Measurements from ENCODE around the gene GPS1. TPM values are rescaled to one million over a fixed set of nuclear protein-coding genes. Genes with fewer than 3 reads are reported as not detected.

Gene GPS1
- total and polyA plus RNA-seq, 9 of the 15 experiments (the other 6 are each of a cell fraction or from before 2014, with no cell fraction given): 3.1 to 167 (median 69.9) TPM

- no peak for TF ChIP-seq LCOR (CRISPR knock-in tag; IDR thresholded peaks at IDR 0.05)
- TF ChIP-seq BACH1 (tag; IDR thresholded peaks at IDR 0.05): no peak
- 0 out of 2 replicates have a peak, but pooled peaks have one; percentile 49 for TF ChIP-seq ZNF124 (CRISPR knock-in tag; IDR thresholded peaks at IDR 0.05)
- TF ChIP-seq, protein P1, sequence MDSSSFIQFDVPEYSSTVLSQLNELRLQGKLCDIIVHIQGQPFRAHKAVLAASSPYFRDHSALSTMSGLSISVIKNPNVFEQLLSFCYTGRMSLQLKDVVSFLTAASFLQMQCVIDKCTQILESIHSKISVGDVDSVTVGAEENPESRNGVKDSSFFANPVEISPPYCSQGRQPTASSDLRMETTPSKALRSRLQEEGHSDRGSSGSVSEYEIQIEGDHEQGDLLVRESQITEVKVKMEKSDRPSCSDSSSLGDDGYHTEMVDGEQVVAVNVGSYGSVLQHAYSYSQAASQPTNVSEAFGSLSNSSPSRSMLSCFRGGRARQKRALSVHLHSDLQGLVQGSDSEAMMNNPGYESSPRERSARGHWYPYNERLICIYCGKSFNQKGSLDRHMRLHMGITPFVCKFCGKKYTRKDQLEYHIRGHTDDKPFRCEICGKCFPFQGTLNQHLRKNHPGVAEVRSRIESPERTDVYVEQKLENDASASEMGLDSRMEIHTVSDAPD (CRISPR knock-in tag; IDR thresholded peaks at IDR 0.05): no peak
- no peak for TF ChIP-seq NUFIP1 (IDR thresholded peaks at IDR 0.05; ENCODE audit: partially characterized antibody)
- TF ChIP-seq OTX1 (CRISPR knock-in tag; IDR thresholded peaks at IDR 0.05): no peak
- no peak for TF ChIP-seq HNRNPLL (IDR thresholded peaks at IDR 0.05; ENCODE audit: low read depth, low read length, poor library complexity, severe bottlenecking)
- TF ChIP-seq TEAD1 (CRISPR knock-in tag; IDR thresholded peaks at IDR 0.05): peak in 1 of 2 experiments; percentile 9; a peak in 1 of 4 replicates
- peak; percentile 56; the same call in 1 of the 2 replicates for TF ChIP-seq ZNF740 (CRISPR knock-in tag; IDR thresholded peaks at IDR 0.05)
- no peak for TF ChIP-seq ZNF740 (tag; IDR thresholded peaks at IDR 0.05)
- no peak for TF ChIP-seq TCF15 (CRISPR knock-in tag; IDR thresholded peaks at IDR 0.05)
- no peak for TF ChIP-seq ETV6 (IDR thresholded peaks at IDR 0.05; ENCODE audit: borderline replicate concordance in 1 of 2, low read depth in 2 of 2, low read length in 1 of 2)
- TF ChIP-seq ETV6 (CRISPR knock-in tag; IDR thresholded peaks at IDR 0.05; ENCODE audit: borderline replicate concordance): 0 out of 2 replicates have a peak, but pooled peaks have one; percentile 52
- no peak for TF ChIP-seq NFATC3 (IDR thresholded peaks at IDR 0.05)
- TF ChIP-seq YY1 (IDR thresholded peaks at IDR 0.05; ENCODE audit: borderline replicate concordance in 1 of 3, control insufficient read depth in 1 of 3, extremely low read depth in 1 of 3, insufficient read depth in 3 of 3, insufficient read length in 1 of 3, insufficient replicate concordance in 2 of 3, low read depth in 1 of 3, low read length in 2 of 3): peak in 1 of 3 experiments; percentile 27
- TF ChIP-seq HES1 (IDR thresholded peaks at IDR 0.05; ENCODE audit: low read depth): no peak
- 0 out of 2 replicates have a peak, but pooled peaks have one; percentile 22 for TF ChIP-seq SRSF3 (IDR thresholded peaks at IDR 0.05; ENCODE audit: insufficient read depth, low read length)
- peak; percentile 40; the same call in 1 of the 2 replicates for TF ChIP-seq CXXC5 (CRISPR knock-in tag; IDR thresholded peaks at IDR 0.05)
- no peak for TF ChIP-seq CSDE1 (IDR thresholded peaks at IDR 0.05)
- no peak for TF ChIP-seq NR2C1 (IDR thresholded peaks at IDR 0.05)
- no peak for TF ChIP-seq NR2C1 (tag; IDR thresholded peaks at IDR 0.05)
- peak in 1 of 2 experiments; percentile 76; a peak in 2 of 4 replicates for TF ChIP-seq HDAC1 (IDR thresholded peaks at IDR 0.05)
- peak; percentile 24; the same call in 1 of the 2 replicates for TF ChIP-seq PTBP1 (IDR thresholded peaks at IDR 0.05; ENCODE audit: low read depth, low read length)
Measured at GRCh38 chr17:82097184-82097918, 45.7 kb downstream of the GPS1 start (continued).

Measured in K562 (cell line).